ENCODE data around the gene KCNB1. TPM values are rescaled to one million over a fixed set of nuclear protein-coding genes. Genes with fewer than 3 reads are reported as not detected.
A peak's percentile ranks its signal among the peaks of the same experiment; 100 is the strongest.

Gene KCNB1
- total and polyA plus RNA-seq, 2 donors (not counting 1 experiment from before 2014, with no cell fraction given), result 0.12 TPM; not detected in 1

GRCh38 chr20:49484180-49485140 is 2.0 kb upstream of the KCNB1 start:
- ChIA-PET POLR2A (no interaction called here), CTCF (interaction anchor here (0.5 to 2.2 kb wide), 3 partner anchors 8 to 150 kb away, joined by 4 to 11 read pairs (median 5); no protein-coding TSS in a partner anchor)
- Histone ChIP-seq H3K79me2 (ENCODE audit: control insufficient read depth, insufficient read depth, low read length) (no peaks in the 10 kb centered on the region), H2AFZ (ENCODE audit: insufficient read depth, low read depth, low read length, poor library complexity, severe bottlenecking) (peak overlapping the region; percentile 60), H3K4me3 (ENCODE audit: control extremely low read depth in 1 of 5, extremely low read depth in 1 of 5, insufficient read depth in 1 of 5, low read depth in 2 of 5, low read length in 4 of 5) (peak overlapping the region in 3 of 5 experiments; percentile 17 to 55 (median 19)), H3K27me3 (replicated peaks in 1 of 4; ENCODE audit: control extremely low read depth in 1 of 4, control insufficient read depth in 3 of 4, insufficient read depth in 4 of 4, low read length in 3 of 4) (peaks cover 0 to 66% (median 35%) of the 10 kb centered on the region in 4 experiments), H3K27ac (ENCODE audit: low read length in 2 of 2) (no peak overlapping the region), H4K20me1 (ENCODE audit: control insufficient read depth, insufficient read depth, low read length, poor library complexity, severe bottlenecking) (no peaks in the 10 kb centered on the region), H3K4me1 (ENCODE audit: control insufficient read depth in 2 of 2, insufficient read depth in 2 of 2, low read length in 2 of 2) (peaks cover 9 to 10% of the 10 kb centered on the region in 2 donors), H3K9me3 (ENCODE audit: control extremely low read depth in 1 of 3, control insufficient read depth in 2 of 3, insufficient read depth in 1 of 3, low read length in 2 of 3) (peaks cover 0 to 15% (median 0%) of the 10 kb centered on the region in 3 donors), H3K4me2 (replicated peaks; ENCODE audit: low read depth, low read length, poor library complexity, severe bottlenecking) (peak overlapping the region; percentile 74), H3K9ac (ENCODE audit: low read length) (peak overlapping the region; percentile 50), H3K36me3 (replicated peaks in 1 of 2; ENCODE audit: control extremely low read depth in 1 of 2, control insufficient read depth in 1 of 2, extremely low read depth in 1 of 2, insufficient read depth in 2 of 2, low read length in 1 of 2) (no peaks in the 10 kb centered on the region)
- Mint-ChIP-seq H3K4me1 (peaks cover 6% of the 10 kb centered on the region), H3K4me3 (peak overlapping the region; percentile 85), H3K9me3 (ENCODE audit: insufficient read depth) (no peaks in the 10 kb centered on the region), H3K27me3 (peaks cover 75% of the 10 kb centered on the region), H3K27ac (no peak overlapping the region)
- WGBS (ENCODE audit: insufficient coverage), result 1% methylated on average over 51 of the region's 61 CpGs
- ATAC-seq (ENCODE audit: low read depth) (no peak), DNase-seq (peak; percentile 51)
- TF ChIP-seq CTCF (IDR thresholded peaks at IDR 0.05) (peak; percentile 52), EZH2 (IDR thresholded peaks at IDR 0.05; ENCODE audit: borderline replicate concordance, insufficient read depth, low read depth, low read length, poor library complexity, severe bottlenecking) (no peak)
- intact Hi-C loops (cut with micrococcal nuclease), result no loop called here

Measured in B cell (primary cell).